Activated T-helper 17 cell treated with anti-CD3 and anti-CD28 coated beads, Interleukin-2, amount 50 U/mL, for 72 hours (primary cell): ENCODE measurements around the gene PDE9A. TPM values are rescaled to one million over a fixed set of nuclear protein-coding genes. Genes with fewer than 3 reads are reported as not detected.

Experiments
- ATAC-seq: fragments of 150-1000 bp; cut with Tn5 transposase; replicated peaks from 2 replicates; pipeline ENCODE4 v1.10.0; 2021; ENCODE audit warnings: mild to moderate bottlenecking, moderate library complexity
- H3K27ac Mint-ChIP-seq: one replicate; pipeline ENCODE4 v1.8.0; 2022; ENCODE audit warnings: mixed read lengths
- H3K27me3 Mint-ChIP-seq: one replicate; pipeline ENCODE4 v1.8.0; 2022; ENCODE audit warnings: mixed read lengths
- H3K36me3 Mint-ChIP-seq: one replicate; pipeline ENCODE4 v1.8.0; 2022; ENCODE audit warnings: low read depth, mild to moderate bottlenecking, mixed read lengths
- H3K4me1 Mint-ChIP-seq: one replicate; pipeline ENCODE4 v1.8.0; 2022; ENCODE audit warnings: mixed read lengths
- H3K4me3 Mint-ChIP-seq: one replicate; pipeline ENCODE4 v1.8.0; 2022; ENCODE audit warnings: mild to moderate bottlenecking, mixed read lengths
- H3K9me3 Mint-ChIP-seq: one replicate; pipeline ENCODE4 v1.8.0; 2022; ENCODE audit warnings: mixed read lengths
- total RNA-seq, 2 donors: library from RNA; stranded (reverse); gene quantifications; one replicate each; pipeline ENCODE4 v1.2.3, GENCODE V29; 2022

Gene PDE9A
- total RNA-seq, 2 donors from 2014 or later = 0.95 to 6.9 TPM

GRCh38 chr21:42763581-42764442 is 110.4 kb downstream of the PDE9A start:
- no peaks in the 10 kb centered on the region for H3K9me3 Mint-ChIP-seq
- no peak overlapping the region for H3K27ac Mint-ChIP-seq
- H3K4me3 Mint-ChIP-seq = no peak overlapping the region
- H3K4me1 Mint-ChIP-seq = no peaks in the 10 kb centered on the region
- H3K27me3 Mint-ChIP-seq = no peaks in the 10 kb centered on the region
- H3K36me3 Mint-ChIP-seq = no peaks in the 10 kb centered on the region
- no peak for ATAC-seq

GRCh38 chr21:42764443-42764760 is 111.0 kb downstream of the PDE9A start:
- ATAC-seq = no peak
- Mint-ChIP-seq H3K4me3 (no peak overlapping the region), H3K27ac (no peak overlapping the region), H3K36me3 (no peaks in the 10 kb centered on the region), H3K9me3 (no peaks in the 10 kb centered on the region), H3K4me1 (no peaks in the 10 kb centered on the region), H3K27me3 (no peaks in the 10 kb centered on the region)

- Mint-ChIP-seq H3K9me3 (no peaks in the 10 kb centered on the region), H3K27ac (no peak overlapping the region), H3K4me1 (no peaks in the 10 kb centered on the region), H3K4me3 (no peak overlapping the region), H3K27me3 (no peaks in the 10 kb centered on the region), H3K36me3 (no peaks in the 10 kb centered on the region)
- ATAC-seq = no peak
Measured at GRCh38 chr21:42764883-42765282, 111.5 kb downstream of the PDE9A start.

- Mint-ChIP-seq H3K4me3 (no peak overlapping the region), H3K36me3 (no peaks in the 10 kb centered on the region), H3K27me3 (no peaks in the 10 kb centered on the region), H3K9me3 (no peaks in the 10 kb centered on the region), H3K27ac (no peak overlapping the region), H3K4me1 (no peaks in the 10 kb centered on the region)
- ATAC-seq = no peak
Measured at GRCh38 chr21:42765656-42766055, 112.2 kb downstream of the PDE9A start.

GRCh38 chr21:42766739-42767560 is 113.5 kb downstream of the PDE9A start:
- no peaks in the 10 kb centered on the region for H3K4me1 Mint-ChIP-seq
- no peak for ATAC-seq
- peak overlapping the region; percentile 59 for H3K27ac Mint-ChIP-seq
- H3K27me3 Mint-ChIP-seq = no peaks in the 10 kb centered on the region
- no peaks in the 10 kb centered on the region for H3K36me3 Mint-ChIP-seq
- no peaks in the 10 kb centered on the region for H3K9me3 Mint-ChIP-seq
- H3K4me3 Mint-ChIP-seq = no peak overlapping the region

- no peak for ATAC-seq
- no peak overlapping the region for H3K27ac Mint-ChIP-seq
- no peaks in the 10 kb centered on the region for H3K36me3 Mint-ChIP-seq
- H3K9me3 Mint-ChIP-seq = no peaks in the 10 kb centered on the region
- no peak overlapping the region for H3K4me3 Mint-ChIP-seq
- H3K27me3 Mint-ChIP-seq = no peaks in the 10 kb centered on the region
- no peaks in the 10 kb centered on the region for H3K4me1 Mint-ChIP-seq
Measured at GRCh38 chr21:42767561-42767835, 114.1 kb downstream of the PDE9A start.

- no peaks in the 10 kb centered on the region for H3K9me3 Mint-ChIP-seq
- H3K27ac Mint-ChIP-seq = no peak overlapping the region
- no peaks in the 10 kb centered on the region for H3K4me1 Mint-ChIP-seq
- ATAC-seq = no peak
- H3K4me3 Mint-ChIP-seq = no peak overlapping the region
- no peaks in the 10 kb centered on the region for H3K36me3 Mint-ChIP-seq
- H3K27me3 Mint-ChIP-seq = no peaks in the 10 kb centered on the region
Measured at GRCh38 chr21:42768324-42769121, 115.1 kb downstream of the PDE9A start.

GRCh38 chr21:42769183-42769819 is 115.9 kb downstream of the PDE9A start:
- no peak for ATAC-seq
- Mint-ChIP-seq H3K27ac (no peak overlapping the region), H3K9me3 (no peaks in the 10 kb centered on the region), H3K4me1 (no peaks in the 10 kb centered on the region), H3K4me3 (no peak overlapping the region), H3K27me3 (no peaks in the 10 kb centered on the region), H3K36me3 (no peaks in the 10 kb centered on the region)

GRCh38 chr21:42769820-42770716 is 116.6 kb downstream of the PDE9A start:
- Mint-ChIP-seq H3K36me3 (no peaks in the 10 kb centered on the region), H3K27ac (no peak overlapping the region), H3K4me3 (no peak overlapping the region), H3K9me3 (no peaks in the 10 kb centered on the region), H3K4me1 (no peaks in the 10 kb centered on the region), H3K27me3 (no peaks in the 10 kb centered on the region)
- ATAC-seq = no peak

- H3K27me3 Mint-ChIP-seq = no peaks in the 10 kb centered on the region
Measured at GRCh38 chr21:42770717-42771502, 117.5 kb downstream of the PDE9A start.

GRCh38 chr21:42771503-42771805 is 118.0 kb downstream of the PDE9A start:
- ATAC-seq = no peak
- no peaks in the 10 kb centered on the region for H3K9me3 Mint-ChIP-seq
- no peak overlapping the region for H3K27ac Mint-ChIP-seq
- H3K4me1 Mint-ChIP-seq = no peaks in the 10 kb centered on the region
- H3K27me3 Mint-ChIP-seq = no peaks in the 10 kb centered on the region
- no peak overlapping the region for H3K4me3 Mint-ChIP-seq
- H3K36me3 Mint-ChIP-seq = no peaks in the 10 kb centered on the region

More at GRCh38 chr21:42770717-42771502, 117.5 kb downstream of the PDE9A start:
- H3K27ac Mint-ChIP-seq = no peak overlapping the region
- ATAC-seq = no peak
- H3K4me1 Mint-ChIP-seq = no peaks in the 10 kb centered on the region
- no peak overlapping the region for H3K4me3 Mint-ChIP-seq
- H3K9me3 Mint-ChIP-seq = no peaks in the 10 kb centered on the region
- H3K36me3 Mint-ChIP-seq = no peaks in the 10 kb centered on the region

GRCh38 chr21:42775123-42775522 is 121.7 kb downstream of the PDE9A start:
- H3K4me3 Mint-ChIP-seq = no peak overlapping the region
- H3K9me3 Mint-ChIP-seq = no peaks in the 10 kb centered on the region
- no peaks in the 10 kb centered on the region for H3K36me3 Mint-ChIP-seq
- no peaks in the 10 kb centered on the region for H3K27me3 Mint-ChIP-seq
- ATAC-seq = no peak
- H3K27ac Mint-ChIP-seq = no peak overlapping the region
- H3K4me1 Mint-ChIP-seq = no peaks in the 10 kb centered on the region

- no peaks in the 10 kb centered on the region for H3K27me3 Mint-ChIP-seq
- no peaks in the 10 kb centered on the region for H3K4me1 Mint-ChIP-seq
Measured at GRCh38 chr21:42775891-42776290, 122.5 kb downstream of the PDE9A start.

More at GRCh38 chr21:42775891-42776290, 122.5 kb downstream of the PDE9A start:
- Mint-ChIP-seq H3K36me3 (no peaks in the 10 kb centered on the region), H3K4me3 (no peak overlapping the region), H3K27ac (no peak overlapping the region), H3K9me3 (no peaks in the 10 kb centered on the region)
- no peak for ATAC-seq
